CD14-positive monocyte (primary cell): ENCODE data around the gene PRKN. TPM values are rescaled to one million over a fixed set of nuclear protein-coding genes. Genes with fewer than 3 reads are reported as not detected.

ENCODE experiments used
- DNase-seq, 3 donors: peaks; one replicate each; pipeline ENCODE4 v3.0.0-alpha.2; 2011 to 2022
- H2AFZ ChIP-seq: 2 replicates; pipeline ENCODE4 v1.6.0; 2012; ENCODE audit warnings: mild to moderate bottlenecking, low read depth, low read length, inconsistent platforms; ENCODE audit not compliant: insufficient read depth, poor library complexity, severe bottlenecking
- H3K27ac ChIP-seq, 2 donors: 1 replicate in 1 of 2; 2 replicates in 1 of 2; pipeline ENCODE4 v1.5.1; 2012 to 2013; ENCODE audit warnings: low read length in 2 of 2, control low read depth in 1 of 2, inconsistent platforms in 1 of 2, low read depth in 1 of 2, mild to moderate bottlenecking in 1 of 2
- H3K27me3 ChIP-seq, 2 donors: one replicate each; pipeline versions ENCODE4 v1.6.0 to v1.6.1; 2011 to 2013; ENCODE audit warnings: low read length in 2 of 2; ENCODE audit not compliant: control insufficient read depth in 2 of 2, insufficient read depth in 2 of 2
- H3K36me3 ChIP-seq, 2 donors: replicated peaks in 1 of 2; 1 replicate in 1 of 2; 2 replicates in 1 of 2; pipeline versions ENCODE4 v1.5.1 to v1.6.1; 2012 to 2013; ENCODE audit warnings: low read length in 2 of 2, control low read depth in 1 of 2, inconsistent platforms in 1 of 2, mild to moderate bottlenecking in 1 of 2; ENCODE audit not compliant: insufficient read depth in 2 of 2, control insufficient read depth in 1 of 2
- H3K4me1 ChIP-seq, 2 donors: 1 replicate in 1 of 2; 2 replicates in 1 of 2; pipeline versions ENCODE4 v1.5.1 to v1.6.1; 2012 to 2013; ENCODE audit warnings: low read length in 2 of 2, control low read depth in 1 of 2, inconsistent platforms in 1 of 2, mild to moderate bottlenecking in 1 of 2, moderate library complexity in 1 of 2; ENCODE audit not compliant: insufficient read depth in 2 of 2, control insufficient read depth in 1 of 2
- H3K4me2 ChIP-seq: replicated peaks from 2 replicates; pipeline ENCODE3; 2012; ENCODE audit warnings: low read length, moderate library complexity, mild to moderate bottlenecking; ENCODE audit not compliant: poor library complexity, severe bottlenecking; ENCODE audit errors: extremely low read depth
- H3K4me3 ChIP-seq, 3 experiments: fragments of 200-600 bp in 1 of 3; sonication (generic) in 1 of 3; replicated peaks in 1 of 3; 1 replicate in 2 of 3; 2 replicates in 1 of 3; pipeline ENCODE4 v1.5.1; 2011 to 2013; ENCODE audit warnings: low read length in 3 of 3, mild to moderate bottlenecking in 3 of 3, control low read depth in 2 of 3, low read depth in 2 of 3, inconsistent platforms in 1 of 3, moderate library complexity in 1 of 3
- H3K79me2 ChIP-seq: 2 replicates; pipeline ENCODE4 v1.6.0; 2012; ENCODE audit warnings: mild to moderate bottlenecking, control low read depth, inconsistent platforms, low read length, moderate library complexity; ENCODE audit not compliant: insufficient read depth
- H3K9ac ChIP-seq: 2 replicates; pipeline ENCODE4 v1.6.0; 2017; ENCODE audit warnings: low read length, mild to moderate bottlenecking; ENCODE audit not compliant: insufficient read depth, poor library complexity, severe bottlenecking
- H3K9me3 ChIP-seq, 2 donors: replicated peaks in 1 of 2; 1 replicate in 1 of 2; 2 replicates in 1 of 2; pipeline versions ENCODE4 v1.5.1 to v1.6.1; 2012 to 2013; ENCODE audit warnings: low read length in 2 of 2, control low read depth in 1 of 2; ENCODE audit not compliant: control insufficient read depth in 1 of 2, insufficient read depth in 1 of 2
- H4K20me1 ChIP-seq: 2 replicates; pipeline ENCODE4 v1.6.0; 2012; ENCODE audit warnings: mild to moderate bottlenecking, low read length, control low read depth, moderate library complexity; ENCODE audit not compliant: insufficient read depth
- H3K27ac Mint-ChIP-seq, 7 donors: one replicate each; pipeline ENCODE4 v1.8.0; 2020; ENCODE audit warnings: mild to moderate bottlenecking in 7 of 7, mixed read lengths in 7 of 7, moderate library complexity in 6 of 7, inconsistent platforms in 2 of 7
- H3K27me3 Mint-ChIP-seq, 3 donors: one replicate each; pipeline ENCODE4 v1.8.0; 2021 to 2022; ENCODE audit warnings: low read depth in 3 of 3, mild to moderate bottlenecking in 3 of 3, mixed read lengths in 3 of 3, moderate library complexity in 3 of 3, inconsistent platforms in 1 of 3
- H3K36me3 Mint-ChIP-seq, 2 donors: one replicate each; pipeline ENCODE4 v1.8.0; 2020; ENCODE audit warnings: mixed read lengths in 2 of 2, inconsistent platforms in 1 of 2, mild to moderate bottlenecking in 1 of 2
- H3K4me1 Mint-ChIP-seq: one replicate; pipeline ENCODE4 v1.8.0; 2020; ENCODE audit warnings: mild to moderate bottlenecking, mixed read lengths
- H3K4me3 Mint-ChIP-seq, 2 donors: one replicate each; pipeline ENCODE4 v1.8.0; 2020; ENCODE audit warnings: mild to moderate bottlenecking in 2 of 2, mixed read lengths in 2 of 2, moderate library complexity in 1 of 2
- H3K9me3 Mint-ChIP-seq, 7 donors: one replicate each; pipeline ENCODE4 v1.8.0; 2020 to 2022; ENCODE audit warnings: mixed read lengths in 7 of 7, mild to moderate bottlenecking in 6 of 7, moderate library complexity in 6 of 7, inconsistent platforms in 2 of 7
- CTCF ChIP-seq: fragments of 200-600 bp; IDR thresholded peaks from one replicate; pipeline ENCODE4 v1.8.0; 2022; ENCODE audit warnings: antibody characterized with exemption, mild to moderate bottlenecking
- WGBS: methylation state at CpG from one replicate; pipeline ENCODE4 v1.1.5; 2013; ENCODE audit warnings: missing lambda C conversion rate; ENCODE audit not compliant: insufficient coverage; 5-methylcytosine and 5-hydroxymethylcytosine counted together
- intact Hi-C, 2 donors: fragments of 100-400 bp; cut with micrococcal nuclease; formaldehyde crosslinking; loops; one replicate each; pipeline versions ENCODE4 v1.15.0 to v1.15.1; 2023
- polyA plus RNA-seq, 3 donors: library from polyadenylated mRNA; depleted of rRNA in 1 of 3; unstranded in 2 of 3; stranded (reverse) in 1 of 3; fragments of 300-500 nt in 2 of 3; fragments of >200 nt in 1 of 3; fragmentation: Illumina TruSeq in 2 of 3; gene quantifications; 1 replicate in 2 of 3; 2 replicates in 1 of 3; pipeline ENCODE4 v1.2.3, GENCODE V29; 2012 to 2021

PRKN gene
- polyA plus RNA-seq, 3 donors, result 0.19 to 0.21 TPM; not detected in 1

GRCh38 chr6:161954699-161955276 lies 772.8 kb downstream of the PRKN start:
- peaks cover 0 to 3% of the 10 kb centered on the region in 2 donors for H3K9me3 ChIP-seq
- H3K79me2 ChIP-seq, result no peaks in the 10 kb centered on the region
- Mint-ChIP-seq H3K36me3 (no peaks in the 10 kb centered on the region), H3K27ac (no peak overlapping the region), H3K4me1 (no peaks in the 10 kb centered on the region), H3K9me3 (peaks cover 2 to 8% (median 5%) of the 10 kb centered on the region in 7 donors), H3K27me3 (peaks cover 0 to 2% (median 0%) of the 10 kb centered on the region in 3 donors), H3K4me3 (no peak overlapping the region)
- intact Hi-C loops, result no loop called here
- no peak for DNase-seq
- no peak for TF ChIP-seq CTCF
- H2AFZ ChIP-seq, result no peak overlapping the region
- no peak overlapping the region for H3K9ac ChIP-seq
- H3K4me2 ChIP-seq, result no peak overlapping the region
- no peaks in the 10 kb centered on the region for H3K27me3 ChIP-seq
- H4K20me1 ChIP-seq, result no peaks in the 10 kb centered on the region
- H3K36me3 ChIP-seq, result no peaks in the 10 kb centered on the region
- H3K27ac ChIP-seq, result no peak overlapping the region
- H3K4me3 ChIP-seq, result no peak overlapping the region
- WGBS, result 88% methylated on average over 1 of the region's 5 CpGs
- no peaks in the 10 kb centered on the region for H3K4me1 ChIP-seq

GRCh38 chr6:161954077-161954476 lies 773.5 kb downstream of the PRKN start:
- H3K4me3 Mint-ChIP-seq, result no peak overlapping the region
- no peaks in the 10 kb centered on the region for H3K36me3 ChIP-seq
- H3K79me2 ChIP-seq, result no peaks in the 10 kb centered on the region
- H3K36me3 Mint-ChIP-seq, result no peaks in the 10 kb centered on the region
- no peak for DNase-seq
- peaks cover 0 to 6% of the 10 kb centered on the region in 2 donors for H3K9me3 ChIP-seq
- intact Hi-C loops, result no loop called here
- H3K4me3 ChIP-seq, result no peak overlapping the region
- no peaks in the 10 kb centered on the region for H3K27me3 ChIP-seq
- WGBS, result 92% methylated on average over 7 of the region's 10 CpGs
- no peaks in the 10 kb centered on the region for H3K4me1 Mint-ChIP-seq
- no peak overlapping the region for H3K9ac ChIP-seq
- H3K4me1 ChIP-seq, result no peaks in the 10 kb centered on the region
- no peak overlapping the region for H3K27ac Mint-ChIP-seq
- H3K4me2 ChIP-seq, result no peak overlapping the region
- peaks cover 3 to 11% (median 5%) of the 10 kb centered on the region in 7 donors for H3K9me3 Mint-ChIP-seq
- TF ChIP-seq CTCF, result no peak
- no peak overlapping the region for H2AFZ ChIP-seq
- H3K27me3 Mint-ChIP-seq, result peaks cover 0 to 2% (median 0%) of the 10 kb centered on the region in 3 donors
- no peak overlapping the region for H3K27ac ChIP-seq
- H4K20me1 ChIP-seq, result no peaks in the 10 kb centered on the region
